K562 (cell line): ENCODE results near the gene PTPN13. TPM values are rescaled to one million over a fixed set of nuclear protein-coding genes. Genes with fewer than 3 reads are reported as not detected.

Experiments
- NR4A1 ChIP-seq, 2 experiments: fragments of 250-450 bp in 1 of 2; fragments of 450-650 bp in 1 of 2; sonication (Bioruptor Pico) in 1 of 2; IDR thresholded peaks; 2 replicates each; pipeline versions ENCODE4 v1.4.0 to v1.6.1; 2016 to 2020; ENCODE audit warnings: mild to moderate bottlenecking in 2 of 2, missing compliant biosample characterization in 1 of 2, missing genetic modification characterization in 1 of 2, moderate library complexity in 1 of 2
- NRF1 ChIP-seq, 2 experiments: fragments of 450-650 bp; IDR thresholded peaks in 1 of 2; conservative IDR thresholded peaks in 1 of 2; 2 replicates each; pipeline ENCODE4 v1.6.1; 2014; ENCODE audit warnings: mild to moderate bottlenecking in 2 of 2
- RFX5 ChIP-seq: IDR thresholded peaks from 2 replicates; pipeline ENCODE4 v1.6.1; 2011; ENCODE audit warnings: low read depth, mild to moderate bottlenecking, improper control_type of control experiment, low read length
- SRF ChIP-seq, 2 experiments: fragments of 250-450, 450-650 bp in 1 of 2; sonication (Bioruptor Pico) in 1 of 2; sonication (generic) in 1 of 2; formaldehyde crosslinking; IDR thresholded peaks; 2 replicates each; pipeline versions ENCODE4 v1.5.0 to v1.5.1; 2020 to 2022; ENCODE audit warnings: mild to moderate bottlenecking in 1 of 2, missing genetic modification reagents in 1 of 2
- TSC22D4 ChIP-seq: fragments of 450-650 bp; IDR thresholded peaks from 2 replicates; pipeline ENCODE4 v1.6.1; 2016; ENCODE audit warnings: missing genetic modification characterization, missing biosample characterization, control low read depth
- ZBTB43 ChIP-seq: sonication (generic); formaldehyde crosslinking; IDR thresholded peaks from 2 replicates; pipeline ENCODE4 v1.8.0; 2023; ENCODE audit warnings: mild to moderate bottlenecking, missing genetic modification reagents
- ZNF561 ChIP-seq: fragments of 450-650 bp; formaldehyde crosslinking; conservative IDR thresholded peaks from 2 replicates; pipeline ENCODE4 v1.4.0; 2020; ENCODE audit warnings: mild to moderate bottlenecking, moderate library complexity
- polyA plus RNA-seq, 8 experiments: library from polyadenylated mRNA; depleted of rRNA in 4 of 8; stranded (reverse) in 5 of 8; unstranded in 3 of 8; fragments of >200 nt; fragmentation: Nextera tagmentation in 2 of 8; fragmentation: Illumina TruSeq in 1 of 8; extraction: Ambion mirVana in 2 of 8; extraction: Trizol in 1 of 8; gene quantifications; 2 replicates each; pipeline versions ENCODE4 v1.2.1 to v1.2.3, GENCODE V29; 2011 to 2014; ENCODE audit warnings: inconsistent platforms in 1 of 8, missing spikeins in 1 of 8
- total RNA-seq, 7 experiments: library from RNA; depleted of rRNA in 6 of 7; stranded (reverse); fragments of >200 nt in 6 of 7; fragmentation: Illumina TruSeq in 2 of 7; extraction: Trizol in 2 of 7; gene quantifications; 2 replicates each; pipeline versions ENCODE4 v1.2.1 to v1.2.3, GENCODE V29; 2011 to 2021; ENCODE audit warnings: low replicate concordance in 1 of 7
- TF ChIP-seq, protein P1 (sequence below): fragments of 250-450 bp; sonication (Bioruptor Pico); IDR thresholded peaks from 2 replicates; pipeline ENCODE4 v1.5.0; 2021; ENCODE audit warnings: mild to moderate bottlenecking, moderate library complexity

Gene PTPN13
- total and polyA plus RNA-seq, 9 of the 15 experiments (the other 6 are each of a cell fraction or from before 2014, with no cell fraction given), result 0.33 TPM; not detected in 8

DNA sequence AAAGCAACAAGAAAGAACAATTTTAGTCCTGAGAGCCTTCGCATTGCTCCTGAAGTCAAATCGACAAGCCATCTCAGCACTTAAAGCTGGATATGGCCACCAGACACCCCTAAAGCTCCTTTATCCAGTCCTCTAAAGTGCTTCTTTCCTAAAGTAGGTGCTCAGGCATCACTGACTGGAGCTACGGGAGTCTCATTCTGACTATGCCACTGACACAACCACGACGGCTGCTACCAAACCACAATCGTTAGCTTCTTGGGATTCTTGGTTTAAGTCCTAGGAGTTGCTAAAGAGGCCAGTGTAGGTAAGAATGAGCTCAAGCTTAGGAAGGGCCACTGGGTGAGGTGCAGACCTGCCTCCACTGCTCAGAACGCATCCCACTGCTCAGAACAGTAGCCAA, 254.0 kb downstream of the PTPN13 start (continued):
- TF ChIP-seq ZNF561, result no peak
- TF ChIP-seq SRF (CRISPR knock-in tag; IDR thresholded peaks at IDR 0.05), result no peak
- TF ChIP-seq TSC22D4 (tag), result no peak
- TF ChIP-seq NRF1 (conservative IDR thresholded peaks at IDR 0.05 in 1 of 2, IDR thresholded peaks at IDR 0.05 in 1 of 2), result no peak
- no peak for TF ChIP-seq RFX5
- TF ChIP-seq ZBTB43 (CRISPR knock-in tag), result no peak
- no peak for TF ChIP-seq NR4A1 (CRISPR knock-in tag; IDR thresholded peaks at IDR 0.05)
- no peak for TF ChIP-seq NR4A1 (tag; IDR thresholded peaks at IDR 0.05)
- TF ChIP-seq, protein P1, sequence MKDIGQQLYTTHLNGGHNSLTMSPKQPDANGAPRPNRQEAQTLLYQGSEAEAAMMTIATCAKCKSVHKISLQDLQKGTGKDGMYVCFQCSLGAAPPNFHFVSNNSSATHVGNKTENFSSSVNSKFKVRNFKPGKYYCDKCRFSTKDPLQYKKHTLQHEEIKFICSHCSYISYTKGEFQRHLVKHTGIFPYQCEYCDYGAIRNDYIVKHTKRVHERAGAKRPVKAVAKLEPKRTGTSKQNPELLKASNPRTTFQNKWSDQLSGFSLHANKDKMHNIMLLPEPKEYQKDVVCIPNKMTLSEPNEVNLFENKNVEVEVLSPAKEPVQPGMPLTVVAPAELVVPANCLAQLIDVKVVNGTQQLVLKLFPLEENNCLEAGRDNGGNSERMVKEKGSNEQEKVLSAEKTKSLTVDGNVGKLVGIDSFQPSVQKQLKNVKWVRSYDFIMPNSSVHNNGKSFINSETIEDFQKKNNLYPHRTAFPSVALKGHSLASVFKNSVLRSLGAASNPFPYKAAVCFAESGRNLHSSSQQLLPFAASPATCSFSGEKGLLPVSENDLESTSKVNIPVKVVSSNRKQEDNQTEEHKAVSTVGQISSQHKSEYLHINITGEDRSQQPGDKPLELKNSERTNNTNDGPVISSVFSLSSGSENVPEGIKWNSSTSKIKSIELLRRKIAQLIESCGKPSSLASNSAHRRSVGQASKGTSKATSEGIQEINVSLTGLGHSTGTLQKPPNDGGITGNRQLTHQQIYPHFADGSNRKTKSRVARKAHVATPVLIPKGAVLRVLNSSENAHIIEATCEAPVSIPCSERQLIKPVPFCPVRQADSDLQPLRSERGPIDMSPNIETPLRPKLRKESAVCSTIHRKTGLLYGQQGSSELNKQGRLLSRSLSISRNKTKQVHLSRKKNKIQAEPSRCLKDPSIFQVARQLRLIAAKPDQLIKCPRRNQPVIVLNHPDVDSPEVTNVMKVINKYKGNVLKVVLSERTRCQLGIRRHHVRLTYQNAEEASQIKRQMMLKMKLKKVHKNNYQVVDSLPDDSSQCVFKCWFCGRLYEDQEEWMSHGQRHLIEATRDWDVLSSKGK (CRISPR knock-in tag), result no peak
